Osteoblast (primary cell): ENCODE measurements around the gene ARHGAP44. TPM values are rescaled to one million over a fixed set of nuclear protein-coding genes. Genes with fewer than 3 reads are reported as not detected.
A peak's percentile ranks its signal among the peaks of the same experiment; 100 is the strongest.

Experiments used
- DNase-seq: peaks from one replicate; pipeline ENCODE4 v3.0.0; 2011; ENCODE audit warnings: low spot score, mixed read lengths; ENCODE audit not compliant: insufficient read length; ENCODE audit errors: missing footprints
- H2AFZ ChIP-seq: 2 replicates; pipeline ENCODE4 v1.6.0; 2011; ENCODE audit warnings: mild to moderate bottlenecking, low read length
- H3K27ac ChIP-seq: 2 replicates; pipeline ENCODE4 v1.5.1; 2011; ENCODE audit warnings: mild to moderate bottlenecking, low read depth, low read length, moderate library complexity
- H3K27me3 ChIP-seq: 2 replicates; pipeline ENCODE4 v1.6.0; 2012; ENCODE audit warnings: mild to moderate bottlenecking, control low read depth, inconsistent platforms, low read length, moderate library complexity; ENCODE audit not compliant: insufficient read depth
- H3K36me3 ChIP-seq: 2 replicates; pipeline ENCODE4 v1.5.1; 2011; ENCODE audit warnings: mild to moderate bottlenecking, low read length, control low read depth, moderate library complexity; ENCODE audit not compliant: insufficient read depth
- H3K4me1 ChIP-seq: 2 replicates; pipeline ENCODE4 v1.5.1; 2011; ENCODE audit warnings: mild to moderate bottlenecking, low read length, control low read depth, moderate library complexity; ENCODE audit not compliant: insufficient read depth
- H3K4me2 ChIP-seq: 2 replicates; pipeline ENCODE4 v1.6.0; 2011; ENCODE audit warnings: mild to moderate bottlenecking, low read length; ENCODE audit not compliant: insufficient read depth
- H3K4me3 ChIP-seq: fragments of 200-600 bp; sonication (generic); 3 replicates; pipeline ENCODE4 v1.5.1; 2012; ENCODE audit warnings: mild to moderate bottlenecking, low read length, inconsistent platforms; ENCODE audit not compliant: insufficient read depth
- H3K79me2 ChIP-seq: 2 replicates; pipeline ENCODE4 v1.6.0; 2012; ENCODE audit warnings: mild to moderate bottlenecking, low read length, control low read depth, inconsistent platforms; ENCODE audit not compliant: insufficient read depth
- H3K9me3 ChIP-seq: 2 replicates; pipeline ENCODE4 v1.5.1; 2011; ENCODE audit warnings: low read depth, low read length, control low read depth
- H4K20me1 ChIP-seq: 2 replicates; pipeline ENCODE4 v1.6.0; 2012; ENCODE audit warnings: mild to moderate bottlenecking, low read length, control low read depth; ENCODE audit not compliant: insufficient read depth
- total RNA-seq: library from RNA; depleted of rRNA; stranded (reverse); fragments of >200 nt; gene quantifications from 2 replicates; pipeline ENCODE4 v1.2.3, GENCODE V29; 2012
- TF ChIP-seq, protein P1 (sequence below): IDR thresholded peaks from 2 replicates; pipeline ENCODE4 v1.5.1; 2011; ENCODE audit warnings: mild to moderate bottlenecking, low read depth, low read length, moderate library complexity; ENCODE audit errors: extremely low read depth

The ARHGAP44 gene
- total RNA-seq, 1 donor, result 4.3 TPM

DNA sequence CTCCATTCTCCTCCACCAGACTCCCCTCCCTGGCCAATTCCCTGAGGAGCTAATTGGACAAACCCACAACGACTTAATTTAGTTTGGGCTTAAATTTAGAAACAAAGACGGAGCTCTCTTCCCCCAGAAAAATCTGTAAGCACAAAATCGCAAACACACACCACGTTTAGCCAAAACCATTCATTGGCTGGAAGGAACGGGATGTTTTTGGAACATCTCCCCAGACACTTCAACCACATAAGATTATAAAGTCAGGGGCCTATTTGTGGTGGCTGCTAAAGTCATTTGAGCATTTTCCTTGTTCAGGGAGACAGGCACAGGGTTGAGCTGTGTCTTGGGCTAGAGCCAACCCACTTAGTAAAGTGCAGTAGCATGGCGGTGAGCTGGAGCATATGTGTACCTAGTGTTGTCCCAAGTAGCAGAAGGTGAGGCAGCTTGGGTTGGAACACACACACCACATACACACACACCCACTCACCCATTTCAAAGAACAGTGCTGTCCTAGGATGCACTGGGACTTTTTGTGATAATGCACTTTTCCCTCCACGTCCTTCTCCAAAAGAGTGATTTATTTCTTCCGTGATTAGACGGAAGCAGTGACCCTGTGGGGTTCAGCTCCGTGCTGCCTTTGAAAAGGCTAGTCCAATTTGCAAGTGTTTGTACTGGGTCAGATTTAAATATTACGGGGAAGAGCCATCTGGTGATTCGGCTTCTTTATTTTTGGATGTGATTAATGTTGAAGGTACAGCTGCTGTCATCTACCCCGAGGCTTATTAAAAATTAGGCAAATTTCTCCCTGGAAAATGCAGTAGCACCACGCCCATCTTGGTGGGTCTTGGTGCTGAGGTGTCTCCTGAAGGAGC lies 196.4 kb downstream of the ARHGAP44 start:
- DNase-seq, result peak; percentile 80

GRCh38 chr17:12987120-12987519 lies 197.8 kb downstream of the ARHGAP44 start:
- no peak overlapping the region for H2AFZ ChIP-seq
- H3K27ac ChIP-seq, result no peak overlapping the region
- H3K9me3 ChIP-seq, result no peaks in the 10 kb centered on the region
- H3K79me2 ChIP-seq, result no peaks in the 10 kb centered on the region
- peaks cover 21% of the 10 kb centered on the region for H3K36me3 ChIP-seq
- no peaks in the 10 kb centered on the region for H3K27me3 ChIP-seq
- DNase-seq, result no peak
- H4K20me1 ChIP-seq, result no peaks in the 10 kb centered on the region
- peaks cover 33% of the 10 kb centered on the region for H3K4me1 ChIP-seq
- H3K4me3 ChIP-seq, result no peak overlapping the region
- no peak overlapping the region for H3K4me2 ChIP-seq
- TF ChIP-seq, protein P1, sequence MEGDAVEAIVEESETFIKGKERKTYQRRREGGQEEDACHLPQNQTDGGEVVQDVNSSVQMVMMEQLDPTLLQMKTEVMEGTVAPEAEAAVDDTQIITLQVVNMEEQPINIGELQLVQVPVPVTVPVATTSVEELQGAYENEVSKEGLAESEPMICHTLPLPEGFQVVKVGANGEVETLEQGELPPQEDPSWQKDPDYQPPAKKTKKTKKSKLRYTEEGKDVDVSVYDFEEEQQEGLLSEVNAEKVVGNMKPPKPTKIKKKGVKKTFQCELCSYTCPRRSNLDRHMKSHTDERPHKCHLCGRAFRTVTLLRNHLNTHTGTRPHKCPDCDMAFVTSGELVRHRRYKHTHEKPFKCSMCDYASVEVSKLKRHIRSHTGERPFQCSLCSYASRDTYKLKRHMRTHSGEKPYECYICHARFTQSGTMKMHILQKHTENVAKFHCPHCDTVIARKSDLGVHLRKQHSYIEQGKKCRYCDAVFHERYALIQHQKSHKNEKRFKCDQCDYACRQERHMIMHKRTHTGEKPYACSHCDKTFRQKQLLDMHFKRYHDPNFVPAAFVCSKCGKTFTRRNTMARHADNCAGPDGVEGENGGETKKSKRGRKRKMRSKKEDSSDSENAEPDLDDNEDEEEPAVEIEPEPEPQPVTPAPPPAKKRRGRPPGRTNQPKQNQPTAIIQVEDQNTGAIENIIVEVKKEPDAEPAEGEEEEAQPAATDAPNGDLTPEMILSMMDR, result no peak

More for the DNA sequence above, 196.4 kb downstream of the ARHGAP44 start:
- Histone ChIP-seq H2AFZ (no peak overlapping the region), H3K36me3 (peaks cover 6% of the 10 kb centered on the region), H3K9me3 (no peaks in the 10 kb centered on the region), H3K4me2 (peak overlapping the region; percentile 38), H3K27me3 (no peaks in the 10 kb centered on the region), H3K27ac (peak overlapping the region; percentile 76), H3K4me3 (peak overlapping the region; percentile 21), H4K20me1 (no peaks in the 10 kb centered on the region), H3K4me1 (peaks cover 33% of the 10 kb centered on the region), H3K79me2 (no peaks in the 10 kb centered on the region)
- TF ChIP-seq, protein P1, result no peak

- peaks cover 52% of the 10 kb centered on the region for H3K36me3 ChIP-seq
- peak; percentile 18 for DNase-seq
Measured at GRCh38 chr17:12990041-12990808, 200.9 kb downstream of the ARHGAP44 start.

More at GRCh38 chr17:12990041-12990808, 200.9 kb downstream of the ARHGAP44 start:
- no peaks in the 10 kb centered on the region for H3K9me3 ChIP-seq
- TF ChIP-seq, protein P1, result no peak
- no peak overlapping the region for H3K27ac ChIP-seq
- H3K27me3 ChIP-seq, result no peaks in the 10 kb centered on the region
- peaks cover 15% of the 10 kb centered on the region for H3K4me1 ChIP-seq
- H2AFZ ChIP-seq, result no peak overlapping the region
- H3K4me2 ChIP-seq, result no peak overlapping the region
- no peak overlapping the region for H3K4me3 ChIP-seq
- H4K20me1 ChIP-seq, result no peaks in the 10 kb centered on the region
- H3K79me2 ChIP-seq, result no peaks in the 10 kb centered on the region
